OCI-LY7 (cell line): ENCODE results near the gene TMCC1.

ENCODE experiments used
- EZH2phosphoT487 ChIP-seq: fragments of 200-600 bp; sonication (generic); IDR thresholded peaks from 2 replicates; pipeline ENCODE4 v1.6.1; 2018; ENCODE audit warnings: low read depth, borderline replicate concordance, mild to moderate bottlenecking, mixed run types, antibody characterized with exemption, low read length, moderate library complexity, mixed read lengths
- TF ChIP-seq, protein P1 (sequence below): fragments of 200-600 bp; sonication (generic); conservative IDR thresholded peaks from 2 replicates; pipeline ENCODE4 v1.5.1; 2014; ENCODE audit warnings: mild to moderate bottlenecking, antibody characterized with exemption, low read length, moderate library complexity, mixed read lengths

DNA sequence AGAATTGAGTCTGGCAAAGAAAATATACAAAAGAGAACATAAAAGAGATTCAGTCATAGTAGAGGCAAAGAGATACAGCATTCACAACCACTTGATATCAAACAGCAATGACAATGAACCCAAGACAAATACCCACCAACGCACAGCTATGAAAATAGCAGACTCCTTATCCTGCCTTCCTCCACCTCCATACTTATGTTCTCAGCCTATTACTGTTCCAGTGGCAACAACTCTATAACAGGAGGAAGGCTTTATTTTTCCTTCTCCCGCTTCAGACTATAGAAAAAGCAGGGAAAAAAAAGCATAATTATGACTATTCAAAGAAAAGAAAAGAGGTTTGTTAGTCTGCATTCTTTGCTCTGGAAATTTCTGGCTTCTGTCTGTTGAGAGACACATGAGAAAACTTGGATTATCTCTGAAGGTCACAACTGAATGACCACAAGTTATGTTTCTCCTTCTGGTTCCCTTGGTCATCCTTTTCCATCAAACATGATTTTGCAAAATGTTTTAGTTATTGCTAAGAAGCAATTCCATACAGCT is 205.9 kb downstream of the TMCC1 start:
- TF ChIP-seq, protein P1, sequence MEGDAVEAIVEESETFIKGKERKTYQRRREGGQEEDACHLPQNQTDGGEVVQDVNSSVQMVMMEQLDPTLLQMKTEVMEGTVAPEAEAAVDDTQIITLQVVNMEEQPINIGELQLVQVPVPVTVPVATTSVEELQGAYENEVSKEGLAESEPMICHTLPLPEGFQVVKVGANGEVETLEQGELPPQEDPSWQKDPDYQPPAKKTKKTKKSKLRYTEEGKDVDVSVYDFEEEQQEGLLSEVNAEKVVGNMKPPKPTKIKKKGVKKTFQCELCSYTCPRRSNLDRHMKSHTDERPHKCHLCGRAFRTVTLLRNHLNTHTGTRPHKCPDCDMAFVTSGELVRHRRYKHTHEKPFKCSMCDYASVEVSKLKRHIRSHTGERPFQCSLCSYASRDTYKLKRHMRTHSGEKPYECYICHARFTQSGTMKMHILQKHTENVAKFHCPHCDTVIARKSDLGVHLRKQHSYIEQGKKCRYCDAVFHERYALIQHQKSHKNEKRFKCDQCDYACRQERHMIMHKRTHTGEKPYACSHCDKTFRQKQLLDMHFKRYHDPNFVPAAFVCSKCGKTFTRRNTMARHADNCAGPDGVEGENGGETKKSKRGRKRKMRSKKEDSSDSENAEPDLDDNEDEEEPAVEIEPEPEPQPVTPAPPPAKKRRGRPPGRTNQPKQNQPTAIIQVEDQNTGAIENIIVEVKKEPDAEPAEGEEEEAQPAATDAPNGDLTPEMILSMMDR, result no peak
- no peak for TF ChIP-seq EZH2phosphoT487
